Activated CD8-positive, alpha-beta memory T cell treated with anti-CD3 and anti-CD28 coated beads for 24 hours (primary cell): Measurements from ENCODE around the gene UBE2R2.
"Not testable (repeated sequence)": the region's sequence is repeated elsewhere in the genome, so short reads cannot be mapped to it uniquely, and the experiment has no call there.

Experiments used
- DNase-seq: peaks from one replicate; pipeline ENCODE4 v3.0.0-alpha.2; 2020

The UBE2R2 gene

GRCh38 chr9:33843312-33843961, 26.5 kb downstream of the UBE2R2 start:
- DNase-seq, result no peak

- DNase-seq, result no peak
Observed at GRCh38 chr9:33846231-33846630, 29.3 kb downstream of the UBE2R2 start.

GRCh38 chr9:33847894-33848205, 30.9 kb downstream of the UBE2R2 start:
- DNase-seq, result not testable (repeated sequence)

- DNase-seq, result no peak
Observed at GRCh38 chr9:33850267-33850629, 33.3 kb downstream of the UBE2R2 start.

GRCh38 chr9:33850677-33851076, 33.7 kb downstream of the UBE2R2 start:
- DNase-seq, result no peak

- no peak for DNase-seq
Observed at GRCh38 chr9:33851301-33851700, 34.3 kb downstream of the UBE2R2 start.

GRCh38 chr9:33852216-33852826, 35.4 kb downstream of the UBE2R2 start:
- peak; percentile 68 for DNase-seq

- DNase-seq, result no peak
Observed at GRCh38 chr9:33856247-33856646, 39.3 kb downstream of the UBE2R2 start.

GRCh38 chr9:33858423-33858822, 41.5 kb downstream of the UBE2R2 start:
- no peak for DNase-seq

- no peak for DNase-seq
Observed at GRCh38 chr9:33860200-33860871, 43.4 kb downstream of the UBE2R2 start.

GRCh38 chr9:33861917-33862453, 45.0 kb downstream of the UBE2R2 start:
- DNase-seq, result no peak

GRCh38 chr9:33863027-33863426, 46.1 kb downstream of the UBE2R2 start:
- DNase-seq, result not testable (repeated sequence)

- no peak for DNase-seq
Observed at GRCh38 chr9:33867747-33868439, 50.9 kb downstream of the UBE2R2 start.

- no peak for DNase-seq
Observed at GRCh38 chr9:33868440-33868973, 51.5 kb downstream of the UBE2R2 start.

GRCh38 chr9:33869243-33869642, 52.3 kb downstream of the UBE2R2 start:
- not testable (repeated sequence) for DNase-seq

- DNase-seq, result no peak
Observed at GRCh38 chr9:33877727-33878489, 60.9 kb downstream of the UBE2R2 start.

GRCh38 chr9:33878691-33879366, 61.9 kb downstream of the UBE2R2 start:
- no peak for DNase-seq

- DNase-seq, result no peak
Observed at GRCh38 chr9:33880211-33881089, 63.5 kb downstream of the UBE2R2 start.

GRCh38 chr9:33881635-33882034, 64.7 kb downstream of the UBE2R2 start:
- no peak for DNase-seq

- no peak for DNase-seq
Observed at GRCh38 chr9:33884856-33885701, 68.1 kb downstream of the UBE2R2 start.
